Activated CD4-positive, CD25-positive, alpha-beta regulatory T cell treated with anti-CD3 and anti-CD28 coated beads, Interleukin-2, amount 50 U/mL, for 72 hours (primary cell): ENCODE measurements around the gene TBX4.

Experiments
- DNase-seq: peaks from one replicate; pipeline ENCODE4 v3.0.0; 2021

TBX4 gene

DNA sequence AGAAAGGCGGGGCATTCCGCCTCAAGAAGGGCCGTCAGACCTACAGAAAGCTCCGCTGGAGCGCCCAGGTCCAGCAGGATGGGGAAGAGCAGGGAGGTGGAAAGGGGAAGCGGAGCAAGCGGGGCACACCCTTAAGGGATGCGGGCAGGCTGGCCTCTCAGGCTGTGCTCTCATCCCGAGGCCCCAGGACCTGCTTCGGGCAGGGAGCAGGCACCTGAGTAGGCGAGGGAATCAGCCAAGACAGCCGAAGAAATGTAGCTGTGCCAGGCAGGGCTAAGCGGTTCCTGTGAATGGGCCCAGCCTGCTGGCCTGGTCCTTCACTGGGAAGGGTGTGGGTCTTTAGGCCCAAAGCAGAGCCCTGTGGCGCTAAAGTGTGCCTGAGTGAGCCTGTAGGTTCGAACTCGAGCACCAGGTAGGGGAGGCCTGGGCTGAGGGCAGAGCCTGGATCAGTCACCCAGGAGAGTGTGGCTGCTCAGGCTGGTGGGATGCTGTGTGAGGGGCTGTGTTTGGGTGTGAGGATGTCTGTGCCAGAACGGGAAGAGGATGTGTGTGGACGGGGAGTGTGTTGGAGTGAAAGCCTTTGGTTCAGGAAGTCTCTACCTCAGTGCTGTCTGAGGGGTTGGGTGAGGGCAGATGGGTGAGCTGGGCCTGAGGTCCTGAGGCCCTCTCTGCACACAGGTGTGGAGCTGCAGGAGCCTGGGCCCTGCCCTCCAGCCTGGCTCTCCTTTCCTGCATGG lies 3.3 kb downstream of the TBX4 start:
- no peak for DNase-seq

DNA sequence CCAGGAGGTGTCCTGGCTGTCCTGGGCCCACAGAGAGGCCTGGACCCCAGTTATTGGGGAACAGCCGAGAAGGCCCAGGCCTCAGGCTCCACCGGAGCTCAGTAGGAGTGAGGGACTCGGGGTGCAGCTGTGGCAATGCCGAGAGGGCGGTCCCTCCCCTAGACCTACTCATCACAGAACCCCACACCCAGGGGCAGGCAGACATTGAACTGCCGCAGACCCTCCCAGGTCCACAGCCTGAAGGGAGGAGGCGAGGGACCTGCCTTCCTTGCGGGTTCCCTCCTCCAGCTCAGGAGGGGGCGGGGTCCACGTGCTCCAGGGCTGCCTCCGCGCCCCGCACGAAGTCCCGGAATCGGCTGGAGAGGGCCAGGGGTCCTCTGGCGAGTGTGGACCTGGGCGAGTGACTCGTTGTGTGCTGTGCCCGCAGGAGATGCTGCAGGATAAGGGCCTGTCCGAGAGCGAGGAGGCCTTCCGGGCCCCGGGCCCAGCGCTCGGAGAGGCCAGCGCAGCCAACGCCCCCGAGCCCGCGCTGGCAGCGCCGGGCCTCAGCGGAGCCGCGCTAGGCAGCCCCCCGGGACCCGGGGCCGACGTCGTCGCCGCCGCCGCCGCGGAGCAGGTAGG lies 3.9 kb downstream of the TBX4 start:
- DNase-seq = no peak

DNA sequence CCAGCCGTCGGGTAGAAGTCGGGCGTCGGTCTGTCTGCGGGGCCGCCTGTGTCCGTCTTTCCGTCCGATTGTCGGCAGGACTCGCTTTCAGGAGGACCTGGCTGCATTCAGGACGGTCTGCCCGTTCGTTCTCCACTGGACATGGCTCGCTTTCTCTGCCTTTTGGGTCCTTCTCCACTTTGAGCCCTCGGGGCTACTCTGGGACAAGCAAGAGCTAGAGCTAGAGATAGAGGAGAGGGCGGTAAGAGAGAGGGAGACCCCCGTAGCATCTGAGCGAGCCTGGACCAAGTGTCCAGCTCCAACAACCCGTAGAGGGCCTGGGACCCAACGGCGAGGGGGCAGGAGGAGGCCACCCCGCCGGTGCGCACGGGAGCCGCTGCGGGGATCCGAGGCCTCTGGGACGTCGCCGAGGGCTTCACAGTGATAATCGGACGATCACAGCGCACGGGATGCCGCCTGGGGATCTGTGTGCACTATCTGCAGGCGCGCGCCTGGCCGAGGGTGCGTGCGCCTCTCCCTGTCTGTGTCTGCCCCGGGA lies 4.5 kb downstream of the TBX4 start:
- DNase-seq = no peak

DNA sequence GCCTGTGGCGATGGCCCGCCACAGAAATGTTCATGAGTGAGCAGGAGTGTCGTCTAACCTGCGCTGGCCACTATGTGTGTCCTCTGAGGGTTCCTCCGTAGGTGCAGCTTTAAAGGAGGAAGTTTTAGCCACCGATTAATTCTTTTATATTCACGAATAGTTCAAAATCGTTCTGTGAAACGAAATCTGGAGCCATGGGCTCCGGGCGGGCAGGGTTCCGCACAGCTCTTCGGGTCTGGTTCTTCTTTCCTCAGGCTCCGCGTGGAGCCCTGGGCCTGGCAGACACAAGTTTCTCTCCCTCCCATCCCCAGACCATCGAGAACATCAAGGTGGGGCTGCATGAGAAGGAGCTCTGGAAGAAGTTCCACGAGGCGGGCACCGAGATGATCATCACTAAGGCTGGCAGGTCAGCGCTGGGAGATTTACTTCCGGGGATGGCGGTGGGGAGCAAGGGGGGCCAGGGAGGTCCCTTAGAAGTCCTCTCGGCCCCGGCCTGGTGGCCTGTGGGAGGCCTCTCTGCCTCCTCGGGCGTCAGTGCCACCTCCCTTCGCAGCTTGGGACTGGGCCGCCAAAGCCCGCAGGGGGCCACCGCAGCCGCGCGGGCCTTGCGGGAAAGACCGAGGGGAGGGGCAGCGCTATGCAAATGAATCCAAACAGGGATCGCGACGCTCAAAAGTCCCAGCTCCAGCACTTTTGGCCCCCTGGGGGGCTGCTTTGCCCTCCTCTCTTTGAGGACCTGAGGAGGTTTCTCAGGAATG lies 5.2 kb downstream of the TBX4 start:
- no peak for DNase-seq

DNA sequence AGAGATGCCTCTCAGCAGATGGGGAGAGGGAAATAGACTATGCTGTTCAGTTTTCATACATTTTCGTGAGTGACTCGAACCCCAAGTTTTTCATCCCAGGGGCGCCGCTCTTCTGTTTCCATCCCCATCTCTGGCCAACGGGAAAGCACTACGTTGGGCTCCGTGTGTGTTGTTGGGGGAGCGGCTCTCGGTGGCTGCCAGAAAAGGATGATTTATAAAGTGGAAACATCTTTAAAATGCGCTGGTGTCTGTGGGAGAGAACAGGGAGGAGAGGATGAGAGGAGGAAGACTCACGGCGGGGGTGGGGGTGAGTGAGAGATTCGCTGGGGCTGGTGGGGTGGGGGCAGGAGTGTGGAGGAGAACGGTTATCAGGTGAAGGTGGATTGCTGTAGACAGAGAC lies 5.8 kb downstream of the TBX4 start:
- DNase-seq = no peak

DNA sequence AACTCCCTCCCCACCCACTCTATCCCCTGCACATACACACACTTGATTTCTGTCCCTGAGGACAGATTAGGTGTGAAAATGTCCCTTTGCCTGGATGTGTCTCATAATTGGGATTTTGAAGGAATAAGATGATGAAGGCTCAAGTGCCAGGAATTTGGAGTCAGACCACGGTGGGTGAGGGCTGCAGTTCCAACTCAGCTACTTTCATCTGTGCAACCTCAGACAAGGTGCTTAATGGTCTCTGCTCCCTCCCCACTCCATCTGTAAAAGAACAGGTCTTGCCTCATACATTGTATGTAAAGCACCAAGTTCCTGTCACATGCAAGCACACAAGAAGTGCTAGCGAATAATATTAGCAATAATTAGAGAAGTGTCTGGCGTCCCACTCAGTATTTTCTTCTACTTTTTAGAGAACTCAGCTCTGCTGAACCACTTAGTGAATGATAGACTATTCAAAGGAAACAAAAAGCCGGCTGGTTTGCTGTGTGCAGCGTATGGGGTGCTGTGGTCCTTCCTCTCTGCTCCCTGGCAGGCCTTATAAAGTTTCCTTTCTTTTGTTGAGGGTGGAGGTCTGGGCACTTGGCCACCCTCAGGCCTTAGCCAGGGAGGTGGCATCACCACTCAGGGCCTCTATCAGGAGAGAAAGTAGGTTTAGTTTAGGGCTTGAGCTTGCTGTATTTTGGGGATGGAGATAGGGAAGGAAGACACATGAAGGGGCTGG lies 6.4 kb downstream of the TBX4 start:
- DNase-seq = no peak

DNA sequence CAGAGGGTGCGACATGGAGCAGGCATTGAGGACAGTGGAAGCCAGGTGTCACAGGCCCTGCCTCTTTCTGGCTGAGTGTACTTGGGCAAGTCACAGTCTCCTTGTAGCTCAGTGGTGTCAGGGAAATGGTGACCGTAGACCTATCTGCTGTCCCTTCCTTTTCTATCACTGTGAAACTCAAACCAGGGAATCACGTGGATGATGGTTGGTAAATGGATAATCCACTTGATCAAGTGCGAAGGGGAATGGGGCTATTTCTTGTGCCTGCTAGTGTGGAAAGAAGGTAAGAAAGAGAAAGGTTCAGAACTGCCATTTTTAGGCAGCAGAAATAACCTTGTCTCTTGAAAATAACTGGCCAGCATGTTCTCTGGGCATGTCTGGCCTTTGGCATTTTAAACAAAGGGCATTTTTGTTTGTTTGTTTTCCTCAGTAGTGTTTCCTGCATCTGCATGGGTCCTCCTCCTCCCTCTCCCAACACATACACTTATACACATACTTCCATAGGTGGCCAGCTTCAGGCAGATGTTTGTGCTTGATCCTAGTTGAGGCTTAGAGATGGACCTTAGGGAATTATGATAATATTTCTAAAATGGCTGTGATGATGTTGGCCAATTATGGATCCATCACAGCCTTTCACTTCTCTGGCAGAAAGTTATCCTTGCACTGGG lies 7.1 kb downstream of the TBX4 start:
- DNase-seq = no peak

DNA sequence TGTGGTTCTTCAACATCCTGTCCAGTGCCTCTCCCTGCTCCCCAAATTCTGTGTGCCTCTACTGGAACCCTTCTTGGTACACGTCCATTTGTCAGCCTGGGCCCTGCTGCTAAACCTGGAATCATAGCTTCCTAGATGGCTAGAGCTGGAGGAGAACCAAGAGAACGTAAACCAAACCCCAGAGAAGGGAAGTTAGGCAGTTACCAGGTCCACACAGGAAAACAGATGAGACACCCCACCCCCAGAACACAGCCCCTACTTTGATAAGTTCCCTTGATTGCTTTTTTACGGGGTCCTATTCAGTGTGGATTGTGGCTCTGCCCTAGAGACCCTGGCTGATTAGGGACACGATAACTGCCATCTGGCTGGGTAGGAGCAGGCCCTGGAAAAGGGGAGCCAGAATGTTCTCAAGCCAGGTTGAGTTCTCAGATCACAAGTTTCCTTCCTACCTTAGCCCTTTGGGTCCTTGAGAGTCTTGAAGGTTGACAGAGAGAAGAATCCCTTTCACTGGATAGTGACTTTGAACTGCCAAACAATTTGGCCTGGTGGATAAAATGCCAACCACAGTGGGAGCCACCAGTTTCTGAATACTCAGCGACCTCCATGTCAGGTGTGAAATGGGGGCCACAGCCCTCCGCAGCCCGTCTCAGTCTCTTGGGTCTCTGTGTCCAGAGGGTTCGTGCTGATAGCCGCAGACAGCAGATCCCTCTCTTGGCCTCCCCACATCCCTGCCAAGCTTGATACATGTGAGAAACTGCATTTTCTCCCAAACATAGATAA lies 7.9 kb downstream of the TBX4 start:
- DNase-seq = no peak

DNA sequence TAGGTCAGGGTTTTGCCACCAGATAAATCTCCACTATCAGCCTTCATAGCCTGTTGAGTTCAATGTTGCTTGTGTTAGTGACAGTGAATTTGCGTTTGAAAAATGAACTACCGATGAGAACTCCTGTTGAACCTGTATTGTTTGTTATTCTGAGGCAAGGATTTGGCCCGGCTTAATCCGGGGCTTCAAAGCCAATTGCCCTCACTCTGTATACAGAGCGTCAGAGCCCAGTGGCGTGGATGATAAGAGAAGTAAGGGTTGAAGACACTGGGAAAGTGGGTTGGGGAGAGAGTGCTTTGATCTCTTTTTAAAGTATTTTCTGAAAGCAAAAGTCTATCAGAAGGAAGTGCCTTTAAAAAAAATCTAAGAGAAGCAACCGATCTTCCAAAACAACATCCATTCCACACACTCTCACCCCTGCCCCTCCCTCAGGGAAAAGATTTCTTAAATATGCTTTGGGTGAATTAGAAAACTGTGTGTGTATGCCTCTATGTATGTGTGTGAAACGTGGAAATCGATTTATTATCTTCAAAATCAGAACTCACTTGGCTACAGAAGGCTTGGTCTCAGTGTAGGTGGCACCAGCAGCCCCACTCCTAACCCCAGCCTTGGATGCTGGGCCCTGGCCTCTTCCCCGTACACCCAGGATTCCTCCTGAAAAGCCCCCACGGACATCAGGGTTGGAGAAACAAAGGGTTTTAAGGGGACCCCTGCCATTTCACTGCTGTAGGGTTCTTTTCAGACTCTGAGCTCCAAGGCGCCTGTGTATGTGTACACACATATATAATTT lies 8.8 kb downstream of the TBX4 start:
- no peak for DNase-seq

DNA sequence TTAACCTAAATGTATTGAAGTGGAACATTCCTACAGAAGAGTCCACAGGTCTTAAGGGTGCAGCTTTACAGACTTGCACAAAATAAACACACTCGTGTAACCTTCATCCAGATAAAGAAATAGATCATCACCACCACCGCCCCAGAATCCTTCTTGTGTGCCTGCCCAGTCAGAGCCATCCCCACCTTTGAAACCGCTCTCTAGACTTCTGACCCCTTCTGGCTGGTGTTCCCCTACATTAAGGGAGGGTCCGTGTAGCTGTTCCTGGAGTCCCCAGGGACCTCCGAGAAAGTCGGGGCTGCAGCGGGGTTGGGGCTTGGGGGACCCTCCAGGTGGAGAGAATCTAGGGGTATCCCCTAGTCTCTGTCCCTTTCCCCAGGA lies 9.4 kb downstream of the TBX4 start:
- no peak for DNase-seq

DNA sequence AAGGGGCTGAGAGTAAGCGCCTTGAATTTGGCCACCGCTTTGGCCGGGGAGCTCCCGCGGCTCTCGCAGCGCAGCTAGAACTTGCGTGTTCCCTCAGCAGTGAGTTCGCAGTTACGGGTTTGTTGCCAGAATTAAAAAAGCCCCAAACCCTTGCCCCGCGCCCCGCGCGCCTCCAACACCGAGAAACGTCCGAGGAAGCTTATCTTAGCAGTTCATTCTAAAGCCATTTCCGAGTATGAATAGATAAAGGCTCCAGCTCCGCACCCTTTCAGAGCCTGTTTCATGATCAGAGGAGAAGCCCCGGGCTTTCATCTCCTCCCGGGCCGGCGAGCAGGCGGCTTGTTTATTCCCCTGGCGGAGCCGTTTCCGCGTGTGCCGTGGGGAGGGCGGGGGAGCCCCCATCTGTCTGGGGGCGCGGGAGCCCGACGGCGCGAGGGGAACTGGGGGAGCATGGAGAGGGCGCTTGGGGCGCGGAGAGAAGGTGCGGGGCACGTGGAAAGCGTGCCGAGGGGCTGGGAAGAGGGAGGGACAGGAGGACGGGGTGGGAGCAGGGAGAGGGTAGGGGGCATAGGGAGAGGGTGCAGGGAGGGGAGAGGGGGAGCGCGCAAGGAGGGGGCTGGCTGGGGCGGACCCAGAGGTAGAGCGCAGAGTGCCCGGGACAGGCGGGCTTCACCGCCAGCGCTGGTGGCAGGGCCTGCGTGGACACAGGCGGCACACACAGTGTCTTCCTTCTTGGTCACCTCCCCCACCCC lies 9.9 kb downstream of the TBX4 start:
- DNase-seq = no peak

DNA sequence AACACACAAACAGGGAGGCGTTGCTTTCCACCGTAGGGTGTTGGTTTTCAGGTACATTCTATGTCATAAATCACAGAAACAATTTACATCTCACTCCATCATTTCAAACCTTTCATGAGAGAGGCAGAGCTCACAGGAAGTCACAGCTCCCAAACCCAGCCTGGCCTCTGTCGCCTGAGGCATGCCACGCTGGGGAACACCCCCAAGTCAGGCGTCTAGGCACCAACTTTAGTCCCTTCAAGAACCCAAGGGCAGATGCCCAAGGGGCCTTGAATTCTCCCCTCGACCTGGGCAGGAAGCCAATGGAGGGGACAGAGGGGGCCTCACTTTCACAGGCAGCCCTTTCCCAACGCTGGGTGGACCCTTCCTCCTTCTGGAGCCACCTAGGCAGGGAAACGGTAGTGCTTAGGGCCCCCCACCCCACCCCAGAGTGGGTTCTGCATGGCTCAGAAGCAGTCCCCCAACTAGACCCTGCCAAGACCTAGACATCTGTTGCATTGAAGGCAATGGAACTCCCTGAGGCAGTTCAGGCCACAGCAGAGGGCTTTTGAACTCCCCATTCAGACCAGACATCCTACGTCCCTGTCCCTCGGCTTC lies 10.6 kb downstream of the TBX4 start:
- no peak for DNase-seq

DNA sequence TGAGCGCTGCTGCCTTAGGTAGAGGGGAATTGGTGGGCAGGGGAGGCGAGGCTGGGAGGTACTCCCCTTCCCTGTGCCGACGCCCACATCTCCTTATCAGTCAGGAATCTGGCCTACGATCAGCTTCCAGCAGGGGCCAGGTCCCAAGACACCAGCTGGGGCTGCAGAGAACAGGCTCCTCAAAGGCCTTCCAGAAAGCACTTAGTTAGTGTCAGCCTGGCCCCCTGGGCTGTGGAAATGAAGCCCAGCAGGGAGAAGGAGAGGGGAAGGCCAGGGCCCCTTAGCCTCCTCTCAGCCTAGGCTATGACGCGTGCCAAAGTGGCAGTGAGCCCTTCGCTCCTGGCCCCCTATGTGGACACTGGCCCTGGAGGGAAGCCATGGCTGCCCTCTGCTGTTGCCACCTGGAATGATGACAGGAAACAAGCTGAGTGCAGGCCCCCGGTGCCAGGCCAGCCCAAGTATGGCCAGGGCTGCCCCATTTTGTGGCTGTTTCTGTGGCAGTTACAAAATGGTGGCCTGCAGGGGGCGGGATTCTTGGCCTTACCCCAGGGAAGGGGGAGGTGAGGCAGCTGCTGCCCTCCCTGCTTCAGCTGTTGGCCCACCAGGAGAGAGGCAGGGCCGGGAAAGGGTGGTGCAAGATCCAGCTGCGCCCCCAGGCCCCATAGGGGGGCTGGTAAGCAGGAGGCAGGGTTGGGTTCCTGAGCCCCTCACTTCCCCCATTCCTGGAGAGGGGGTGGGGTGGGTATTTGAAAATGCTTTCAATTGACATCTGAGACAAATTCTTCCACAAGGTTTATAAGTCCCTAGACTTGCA lies 11.3 kb downstream of the TBX4 start:
- no peak for DNase-seq

DNA sequence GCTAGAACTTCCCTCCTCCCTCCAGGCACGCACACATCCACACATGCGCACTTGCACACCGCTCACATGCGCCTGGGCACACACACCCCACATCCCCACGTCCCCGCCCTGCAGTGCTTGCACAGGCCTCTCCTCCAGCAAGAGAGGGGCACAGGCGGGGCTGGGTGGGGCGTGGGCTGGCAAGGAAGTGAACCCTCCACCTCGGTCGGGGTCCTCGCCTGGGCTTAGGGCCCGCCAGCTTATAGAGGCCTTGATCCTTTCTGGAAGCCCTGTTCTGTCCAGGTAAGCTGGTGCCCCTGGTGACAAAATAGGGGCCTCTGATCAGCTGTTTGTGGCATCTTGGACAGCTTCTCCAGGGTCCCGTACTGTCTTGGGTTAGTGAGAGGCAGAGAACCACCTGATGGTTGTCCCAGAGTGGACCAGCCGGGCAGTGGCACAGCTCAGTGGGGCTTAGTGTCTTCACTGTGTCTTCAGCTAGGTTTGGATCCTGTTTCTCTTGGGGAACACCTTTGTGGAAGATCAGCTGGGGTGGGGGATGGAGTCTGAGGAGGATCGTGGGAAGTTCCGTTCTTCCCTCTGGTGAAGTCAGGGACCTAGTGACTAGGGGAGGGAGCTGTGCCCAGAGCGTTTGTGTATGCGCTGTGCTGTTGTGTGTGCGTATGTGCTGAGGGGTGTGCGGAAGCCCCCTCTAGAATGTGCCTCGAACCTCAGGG lies 12.1 kb downstream of the TBX4 start:
- DNase-seq = no peak

DNA sequence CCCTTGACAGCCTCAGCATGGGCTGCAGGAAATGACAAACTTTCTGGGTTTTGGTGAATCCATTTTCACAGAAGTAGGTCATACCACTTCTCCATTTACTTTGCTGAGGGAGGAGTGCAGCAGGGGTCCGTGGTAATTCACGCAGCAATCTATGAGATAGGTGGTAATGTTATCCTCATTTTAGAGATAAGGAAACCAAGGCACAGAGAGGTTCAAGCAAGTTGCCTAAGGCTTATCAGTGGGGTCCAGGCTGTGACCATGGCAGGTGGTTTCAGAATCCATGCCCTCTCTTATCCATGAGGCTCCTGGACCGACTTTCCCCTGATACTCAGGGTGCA lies 12.6 kb downstream of the TBX4 start:
- DNase-seq = no peak

DNA sequence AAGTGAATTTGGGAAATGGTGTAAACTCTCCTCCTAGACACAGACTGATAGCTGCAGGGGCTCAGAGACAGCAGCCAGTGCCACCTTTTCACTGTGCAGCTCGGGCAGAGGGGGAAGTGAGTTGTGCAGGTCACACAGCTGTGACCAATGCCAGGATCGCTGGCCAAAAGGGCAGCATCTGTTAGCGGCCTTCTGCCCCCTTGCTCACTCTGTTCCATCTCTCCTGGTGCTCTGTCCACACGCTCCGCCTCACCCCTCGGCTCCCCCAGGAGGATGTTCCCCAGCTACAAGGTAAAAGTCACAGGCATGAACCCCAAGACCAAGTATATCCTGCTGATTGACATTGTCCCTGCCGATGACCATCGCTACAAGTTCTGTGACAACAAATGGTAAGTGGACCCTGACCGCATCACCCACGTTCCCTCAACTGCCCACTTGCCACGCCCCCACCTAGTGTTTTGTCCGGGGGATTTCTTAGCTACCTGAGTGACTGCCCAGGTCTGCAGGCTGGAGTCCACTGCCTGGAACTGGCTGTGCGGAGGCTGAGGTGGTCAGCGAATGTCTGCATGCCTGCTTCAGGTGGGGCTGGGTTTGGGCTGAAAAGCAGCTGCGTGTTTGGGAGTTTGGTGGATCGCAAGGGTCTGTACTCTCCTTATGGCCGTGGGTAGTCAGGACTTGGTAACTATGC lies 13.5 kb downstream of the TBX4 start:
- DNase-seq = no peak

DNA sequence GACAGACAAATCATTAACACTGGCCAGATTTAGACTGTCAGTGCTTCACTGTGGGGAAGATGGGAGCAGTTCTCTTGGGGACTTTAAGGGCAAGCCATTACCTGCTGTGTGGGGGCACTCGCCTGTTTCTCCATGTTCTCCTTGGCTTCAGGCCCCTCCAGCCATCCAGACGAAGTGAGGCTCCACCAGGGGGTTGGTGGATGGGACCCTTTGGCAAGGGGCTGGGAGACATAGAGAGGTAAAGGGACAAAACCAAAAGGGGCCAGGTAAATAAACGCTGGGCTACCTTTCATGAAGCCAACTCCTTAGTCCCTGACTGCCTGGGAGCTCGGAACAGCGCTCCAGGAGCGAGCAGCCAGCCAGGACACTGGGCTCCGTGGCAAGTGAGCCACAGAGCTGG lies 14.0 kb downstream of the TBX4 start:
- no peak for DNase-seq
